Stimulated activated CD8-positive, alpha-beta memory T cell treated with anti-CD3 and anti-CD28 coated beads, Interleukin-4, amount 100 ng/mL, for 24 hours (primary cell): ENCODE data around the gene LTN1.
"Not testable (repeated sequence)": the region's sequence is repeated elsewhere in the genome, so short reads cannot be mapped to it uniquely, and the experiment has no call there.

Experiments used
- DNase-seq: peaks from one replicate; pipeline ENCODE4 v3.0.0-alpha.2; 2020; ENCODE audit warnings: low read depth

LTN1 gene

GRCh38 chr21:28992526-28993292 lies at the start of gene LTN1:
Gene LTN1, minus strand, starts transcription at chr21:28992877. Its CDS starts 72 bp downstream, at chr21:28992805.
- DNase-seq = peak; percentile 97

- no peak for DNase-seq
These were observed 42.0 kb upstream of the LTN1 start for GRCh38 chr21:29034678-29035077.

- no peak for DNase-seq
These were observed 41.2 kb upstream of the LTN1 start for GRCh38 chr21:29033871-29034270.

- no peak for DNase-seq
These were observed 40.6 kb upstream of the LTN1 start for GRCh38 chr21:29033301-29033700.

- DNase-seq = no peak
These were observed 38.2 kb upstream of the LTN1 start for GRCh38 chr21:29030909-29031308.

GRCh38 chr21:29029524-29029923 lies 36.8 kb upstream of the LTN1 start:
- no peak for DNase-seq

GRCh38 chr21:29025328-29025713 lies 32.6 kb upstream of the LTN1 start:
- DNase-seq = no peak

GRCh38 chr21:29024474-29025327 lies 32.0 kb upstream of the LTN1 start, which contains the start of gene USP16:
Gene USP16, plus strand, starts transcription at chr21:29024668. Its CDS starts 3,246 bp downstream, at chr21:29027914.
- peak; percentile 91 for DNase-seq

GRCh38 chr21:29022166-29022565 lies 29.5 kb upstream of the LTN1 start:
- DNase-seq = no peak

- DNase-seq = no peak
These were observed 25.9 kb upstream of the LTN1 start for GRCh38 chr21:29018540-29018939.

- no peak for DNase-seq
These were observed 25.1 kb upstream of the LTN1 start for GRCh38 chr21:29017639-29018237.

- DNase-seq = not testable (repeated sequence)
These were observed 18.6 kb upstream of the LTN1 start for GRCh38 chr21:29011236-29011635.

- DNase-seq = no peak
These were observed 15.7 kb upstream of the LTN1 start for GRCh38 chr21:29008367-29008766.

GRCh38 chr21:29007810-29008209 lies 15.1 kb upstream of the LTN1 start:
- no peak for DNase-seq

GRCh38 chr21:29007135-29007534 lies 14.5 kb upstream of the LTN1 start:
- DNase-seq = no peak

GRCh38 chr21:29005696-29006095 lies 13.0 kb upstream of the LTN1 start:
- DNase-seq = no peak

GRCh38 chr21:29002442-29003144 lies 9.9 kb upstream of the LTN1 start:
- peak; percentile 89 for DNase-seq

GRCh38 chr21:28993293-28993629 lies 584 bp upstream of the LTN1 start:
- no peak for DNase-seq

GRCh38 chr21:28991861-28992525 lies 684 bp downstream of the LTN1 start:
- DNase-seq = no peak

- not testable (repeated sequence) for DNase-seq
These were observed 4.5 kb downstream of the LTN1 start for GRCh38 chr21:28988146-28988545.

- no peak for DNase-seq
These were observed 6.0 kb downstream of the LTN1 start for GRCh38 chr21:28986677-28987076.

GRCh38 chr21:28982637-28983036 lies 10.0 kb downstream of the LTN1 start:
- no peak for DNase-seq
